HG02938 (cell line): ENCODE measurements around the gene MAB21L4.

Experiments
- ATAC-seq: cut with Tn5 transposase; IDR thresholded peaks from one replicate; pipeline ENCODE4 v1.9.1; 2021; ENCODE audit warnings: mild to moderate bottlenecking, moderate library complexity; ENCODE audit not compliant: unreplicated experiment

Gene MAB21L4

GRCh38 chr2:240884745-240885144 is 11.2 kb downstream of the MAB21L4 start:
- no peak for ATAC-seq

- ATAC-seq, result no peak
Observed at GRCh38 chr2:240884221-240884620, 11.7 kb downstream of the MAB21L4 start.

GRCh38 chr2:240881913-240882312 is 14.0 kb downstream of the MAB21L4 start:
- ATAC-seq, result no peak

GRCh38 chr2:240879105-240879504 is 16.9 kb downstream of the MAB21L4 start:
- no peak for ATAC-seq

- no peak for ATAC-seq
Observed at GRCh38 chr2:240878341-240878936, 17.5 kb downstream of the MAB21L4 start.

GRCh38 chr2:240877460-240878340 is 18.3 kb downstream of the MAB21L4 start:
- ATAC-seq, result no peak

- ATAC-seq, result no peak
Observed at GRCh38 chr2:240876475-240877251, 19.3 kb downstream of the MAB21L4 start.

- no peak for ATAC-seq
Observed at GRCh38 chr2:240876035-240876474, 19.9 kb downstream of the MAB21L4 start.

- ATAC-seq, result no peak
Observed at GRCh38 chr2:240875228-240876034, 20.5 kb downstream of the MAB21L4 start.

GRCh38 chr2:240874715-240875227 is 21.2 kb downstream of the MAB21L4 start:
- no peak for ATAC-seq

- ATAC-seq, result no peak
Observed at GRCh38 chr2:240873805-240874714, 21.9 kb downstream of the MAB21L4 start.

GRCh38 chr2:240873098-240873788 is 22.7 kb downstream of the MAB21L4 start:
- no peak for ATAC-seq

- ATAC-seq, result no peak
Observed at GRCh38 chr2:240872317-240873097, 23.4 kb downstream of the MAB21L4 start.

- ATAC-seq, result no peak
Observed at GRCh38 chr2:240871071-240871958, 24.6 kb downstream of the MAB21L4 start.

GRCh38 chr2:240869956-240870875 is 25.7 kb downstream of the MAB21L4 start:
- no peak for ATAC-seq
